Measurements from ENCODE around the gene MYO5B.

The MYO5B gene

GRCh38 chr18:50014606-50015005 is 180.3 kb downstream of the MYO5B start:
- no peak overlapping the region for H3K4me3 ChIP-seq (ENCODE audit: low read depth, low read length)
- DNase-seq (ENCODE audit: low read depth), result no peak
- TF ChIP-seq MAX (IDR thresholded peaks at IDR 0.05; ENCODE audit: low read depth, low read length) (no peak), MYC (IDR thresholded peaks at IDR 0.05; ENCODE audit: low read depth, low read length) (no peak), CTCF (IDR thresholded peaks at IDR 0.05; ENCODE audit: low read depth, low read length) (no peak), POLR2A (IDR thresholded peaks at IDR 0.05; ENCODE audit: extremely low read depth, insufficient read length) (no peak)

GRCh38 chr18:50013363-50014138 is 181.4 kb downstream of the MYO5B start:
- H3K4me3 ChIP-seq (ENCODE audit: low read depth, low read length), result no peak overlapping the region
- no peak for DNase-seq (ENCODE audit: low read depth)
- TF ChIP-seq MAX (IDR thresholded peaks at IDR 0.05; ENCODE audit: low read depth, low read length) (no peak), CTCF (IDR thresholded peaks at IDR 0.05; ENCODE audit: low read depth, low read length) (no peak), POLR2A (IDR thresholded peaks at IDR 0.05; ENCODE audit: extremely low read depth, insufficient read length) (no peak), MYC (IDR thresholded peaks at IDR 0.05; ENCODE audit: low read depth, low read length) (no peak)

GRCh38 chr18:50011813-50012435 is 183.0 kb downstream of the MYO5B start:
- no peak for DNase-seq (ENCODE audit: low read depth)
- H3K4me3 ChIP-seq (ENCODE audit: low read depth, low read length), result no peak overlapping the region
- TF ChIP-seq POLR2A (IDR thresholded peaks at IDR 0.05; ENCODE audit: extremely low read depth, insufficient read length), result no peak
- no peak for TF ChIP-seq MAX (IDR thresholded peaks at IDR 0.05; ENCODE audit: low read depth, low read length)
- TF ChIP-seq CTCF (IDR thresholded peaks at IDR 0.05; ENCODE audit: low read depth, low read length), result no peak
- TF ChIP-seq MYC (IDR thresholded peaks at IDR 0.05; ENCODE audit: low read depth, low read length), result no peak

GRCh38 chr18:50009773-50010335 is 185.1 kb downstream of the MYO5B start:
- TF ChIP-seq CTCF (IDR thresholded peaks at IDR 0.05; ENCODE audit: low read depth, low read length) (peak; percentile 53), POLR2A (IDR thresholded peaks at IDR 0.05; ENCODE audit: extremely low read depth, insufficient read length) (no peak)
- peak; percentile 56 for DNase-seq (ENCODE audit: low read depth)
- H3K4me3 ChIP-seq (ENCODE audit: low read depth, low read length), result no peak overlapping the region

- no peak for DNase-seq (ENCODE audit: low read depth)
- TF ChIP-seq MYC (IDR thresholded peaks at IDR 0.05; ENCODE audit: low read depth, low read length), result no peak
- TF ChIP-seq CTCF (IDR thresholded peaks at IDR 0.05; ENCODE audit: low read depth, low read length), result no peak
- no peak for TF ChIP-seq POLR2A (IDR thresholded peaks at IDR 0.05; ENCODE audit: extremely low read depth, insufficient read length)
- no peak for TF ChIP-seq MAX (IDR thresholded peaks at IDR 0.05; ENCODE audit: low read depth, low read length)
- H3K4me3 ChIP-seq (ENCODE audit: low read depth, low read length), result no peak overlapping the region
These were observed 186.6 kb downstream of the MYO5B start for GRCh38 chr18:50008306-50008705.

Data from NB4 (cell line).